KOPT-K1 (cell line): Measurements from ENCODE around the gene ARL15.

Experiments
- H3K27ac ChIP-seq: fragments of 200-600 bp; sonication (generic); 2 replicates; pipeline ENCODE4 v1.5.1; 2016; ENCODE audit warnings: antibody characterized with exemption, mild to moderate bottlenecking, low read depth, low read length; ENCODE audit not compliant: poor library complexity, severe bottlenecking
- H3K36me3 ChIP-seq: fragments of 200-600 bp; sonication (generic); 2 replicates; pipeline ENCODE4 v1.5.1; 2017; ENCODE audit warnings: antibody characterized with exemption, mild to moderate bottlenecking, low read length, moderate library complexity; ENCODE audit not compliant: insufficient read depth
- H3K9me3 ChIP-seq: fragments of 200-600 bp; sonication (generic); 2 replicates; pipeline ENCODE4 v1.5.1; 2017; ENCODE audit warnings: antibody characterized with exemption, low read length, mild to moderate bottlenecking; ENCODE audit not compliant: insufficient read depth, poor library complexity, severe bottlenecking

The ARL15 gene

GRCh38 chr5:54281960-54282692, 28.2 kb downstream of the ARL15 start:
- Histone ChIP-seq H3K27ac (no peak overlapping the region), H3K36me3 (no peaks in the 10 kb centered on the region), H3K9me3 (peaks cover 8% of the 10 kb centered on the region)

- no peaks in the 10 kb centered on the region for H3K9me3 ChIP-seq
- H3K36me3 ChIP-seq: no peaks in the 10 kb centered on the region
Measured at GRCh38 chr5:54279960-54280359, 30.4 kb downstream of the ARL15 start.

GRCh38 chr5:54278979-54279717, 31.2 kb downstream of the ARL15 start:
- Histone ChIP-seq H3K27ac (no peak overlapping the region), H3K36me3 (no peaks in the 10 kb centered on the region), H3K9me3 (no peaks in the 10 kb centered on the region)

More at GRCh38 chr5:54279960-54280359, 30.4 kb downstream of the ARL15 start:
- H3K27ac ChIP-seq: no peak overlapping the region

GRCh38 chr5:54278036-54278830, 32.1 kb downstream of the ARL15 start:
- H3K9me3 ChIP-seq: no peaks in the 10 kb centered on the region
- no peaks in the 10 kb centered on the region for H3K36me3 ChIP-seq
- H3K27ac ChIP-seq: no peak overlapping the region

- Histone ChIP-seq H3K9me3 (no peaks in the 10 kb centered on the region), H3K27ac (no peak overlapping the region), H3K36me3 (no peaks in the 10 kb centered on the region)
Measured at GRCh38 chr5:54276048-54276447, 34.3 kb downstream of the ARL15 start.

- Histone ChIP-seq H3K27ac (no peak overlapping the region), H3K9me3 (no peaks in the 10 kb centered on the region), H3K36me3 (no peaks in the 10 kb centered on the region)
Measured at GRCh38 chr5:54275361-54275760, 35.0 kb downstream of the ARL15 start.

- no peaks in the 10 kb centered on the region for H3K36me3 ChIP-seq
- no peaks in the 10 kb centered on the region for H3K9me3 ChIP-seq
- no peak overlapping the region for H3K27ac ChIP-seq
Measured at GRCh38 chr5:54274944-54275343, 35.4 kb downstream of the ARL15 start.

- Histone ChIP-seq H3K27ac (no peak overlapping the region), H3K9me3 (no peaks in the 10 kb centered on the region), H3K36me3 (no peaks in the 10 kb centered on the region)
Measured at GRCh38 chr5:54273715-54274114, 36.7 kb downstream of the ARL15 start.

- H3K9me3 ChIP-seq: no peaks in the 10 kb centered on the region
- H3K27ac ChIP-seq: no peak overlapping the region
Measured at GRCh38 chr5:54272746-54273145, 37.6 kb downstream of the ARL15 start.

GRCh38 chr5:54270326-54270725, 40.0 kb downstream of the ARL15 start:
- no peaks in the 10 kb centered on the region for H3K36me3 ChIP-seq
- no peaks in the 10 kb centered on the region for H3K9me3 ChIP-seq
- H3K27ac ChIP-seq: no peak overlapping the region

More at GRCh38 chr5:54272746-54273145, 37.6 kb downstream of the ARL15 start:
- no peaks in the 10 kb centered on the region for H3K36me3 ChIP-seq

GRCh38 chr5:54264574-54264973, 45.8 kb downstream of the ARL15 start:
- H3K9me3 ChIP-seq: no peaks in the 10 kb centered on the region
- no peaks in the 10 kb centered on the region for H3K36me3 ChIP-seq
- H3K27ac ChIP-seq: no peak overlapping the region

- H3K36me3 ChIP-seq: no peaks in the 10 kb centered on the region
- no peak overlapping the region for H3K27ac ChIP-seq
- no peaks in the 10 kb centered on the region for H3K9me3 ChIP-seq
Measured at GRCh38 chr5:54263447-54263846, 46.9 kb downstream of the ARL15 start.

- Histone ChIP-seq H3K27ac (no peak overlapping the region), H3K9me3 (no peaks in the 10 kb centered on the region), H3K36me3 (no peaks in the 10 kb centered on the region)
Measured at GRCh38 chr5:54261596-54261995, 48.8 kb downstream of the ARL15 start.

GRCh38 chr5:54259981-54260380, 50.4 kb downstream of the ARL15 start:
- H3K9me3 ChIP-seq: no peaks in the 10 kb centered on the region
- H3K36me3 ChIP-seq: no peaks in the 10 kb centered on the region
- no peak overlapping the region for H3K27ac ChIP-seq

- H3K9me3 ChIP-seq: no peaks in the 10 kb centered on the region
- H3K36me3 ChIP-seq: no peaks in the 10 kb centered on the region
- no peak overlapping the region for H3K27ac ChIP-seq
Measured at GRCh38 chr5:54259090-54259489, 51.3 kb downstream of the ARL15 start.
